WERI-Rb-1 (cell line): ENCODE measurements around the gene PCLO.
"Not testable (repeated sequence)": the region's sequence is repeated elsewhere in the genome, so short reads cannot be mapped to it uniquely, and the experiment has no call there.

Experiments
- DNase-seq: peaks from one replicate; pipeline ENCODE4 v3.0.0-alpha.2; 2020
- H3K27ac ChIP-seq: fragments of 250-450 bp; sonication (Bioruptor Pico); 2 replicates; pipeline ENCODE4 v1.5.1; 2020; ENCODE audit warnings: mild to moderate bottlenecking, moderate library complexity
- H3K27me3 ChIP-seq: fragments of 250-450 bp; sonication (Bioruptor Pico); 2 replicates; pipeline ENCODE4 v1.5.1; 2021; ENCODE audit warnings: mild to moderate bottlenecking, low read depth, moderate library complexity; ENCODE audit not compliant: insufficient read depth, severe bottlenecking
- H3K36me3 ChIP-seq: fragments of 250-450 bp; sonication (Bioruptor Pico); 2 replicates; pipeline ENCODE4 v1.5.1; 2020; ENCODE audit warnings: mild to moderate bottlenecking, moderate library complexity
- H3K4me3 ChIP-seq: 2 replicates; pipeline ENCODE4 v1.5.1; 2011; ENCODE audit warnings: low read depth, mild to moderate bottlenecking, control low read depth, low read length
- H3K9me3 ChIP-seq: fragments of 250-450 bp; sonication (Bioruptor Pico); 2 replicates; pipeline ENCODE4 v1.5.1; 2021; ENCODE audit warnings: mild to moderate bottlenecking, moderate library complexity; ENCODE audit not compliant: severe bottlenecking
- CTCF ChIP-seq: IDR thresholded peaks from 2 replicates; pipeline ENCODE4 v1.5.1; 2011; ENCODE audit warnings: low read depth, mild to moderate bottlenecking, control low read depth, inconsistent platforms, low read length

Gene PCLO

GRCh38 chr7:82925331-82925730 lies 237.4 kb downstream of the PCLO start:
- H3K4me3 ChIP-seq, result no peak overlapping the region
- H3K27ac ChIP-seq, result no peak overlapping the region
- H3K9me3 ChIP-seq, result no peaks in the 10 kb centered on the region
- DNase-seq, result no peak
- no peaks in the 10 kb centered on the region for H3K27me3 ChIP-seq
- H3K36me3 ChIP-seq, result no peaks in the 10 kb centered on the region
- TF ChIP-seq CTCF, result no peak

- no peak for TF ChIP-seq CTCF
- no peak overlapping the region for H3K4me3 ChIP-seq
- no peaks in the 10 kb centered on the region for H3K36me3 ChIP-seq
- H3K27me3 ChIP-seq, result no peaks in the 10 kb centered on the region
- no peak for DNase-seq
- no peaks in the 10 kb centered on the region for H3K9me3 ChIP-seq
- H3K27ac ChIP-seq, result no peak overlapping the region
Observed at GRCh38 chr7:82906502-82906901, 256.2 kb downstream of the PCLO start.

- Histone ChIP-seq H3K36me3 (no peaks in the 10 kb centered on the region), H3K4me3 (no peak overlapping the region), H3K27me3 (no peaks in the 10 kb centered on the region), H3K9me3 (no peaks in the 10 kb centered on the region), H3K27ac (no peak overlapping the region)
- no peak for DNase-seq
- TF ChIP-seq CTCF, result no peak
Observed at GRCh38 chr7:82904871-82905270, 257.8 kb downstream of the PCLO start.

- H3K4me3 ChIP-seq, H3K9me3 ChIP-seq, H3K27ac ChIP-seq, DNase-seq, H3K27me3 ChIP-seq, H3K36me3 ChIP-seq: not testable (repeated sequence)
Observed at GRCh38 chr7:82901098-82901497, 261.6 kb downstream of the PCLO start.

GRCh38 chr7:82897500-82897899 lies 265.2 kb downstream of the PCLO start:
- Histone ChIP-seq H3K36me3 (no peaks in the 10 kb centered on the region), H3K27ac (no peak overlapping the region), H3K9me3 (no peaks in the 10 kb centered on the region), H3K27me3 (no peaks in the 10 kb centered on the region), H3K4me3 (no peak overlapping the region)
- no peak for DNase-seq
- TF ChIP-seq CTCF, result no peak

- H3K27ac ChIP-seq, H3K36me3 ChIP-seq, DNase-seq, H3K4me3 ChIP-seq, H3K27me3 ChIP-seq, H3K9me3 ChIP-seq: not testable (repeated sequence)
Observed at GRCh38 chr7:82894341-82894740, 268.3 kb downstream of the PCLO start.

- H3K27me3 ChIP-seq, result no peaks in the 10 kb centered on the region
- H3K9me3 ChIP-seq, result no peaks in the 10 kb centered on the region
- no peak for DNase-seq
- H3K27ac ChIP-seq, result no peak overlapping the region
- no peaks in the 10 kb centered on the region for H3K36me3 ChIP-seq
- no peak for TF ChIP-seq CTCF
- no peak overlapping the region for H3K4me3 ChIP-seq
Observed at GRCh38 chr7:82886324-82886723, 276.4 kb downstream of the PCLO start.
